ENCODE data around the gene C12orf75.

The C12orf75 gene

DNA sequence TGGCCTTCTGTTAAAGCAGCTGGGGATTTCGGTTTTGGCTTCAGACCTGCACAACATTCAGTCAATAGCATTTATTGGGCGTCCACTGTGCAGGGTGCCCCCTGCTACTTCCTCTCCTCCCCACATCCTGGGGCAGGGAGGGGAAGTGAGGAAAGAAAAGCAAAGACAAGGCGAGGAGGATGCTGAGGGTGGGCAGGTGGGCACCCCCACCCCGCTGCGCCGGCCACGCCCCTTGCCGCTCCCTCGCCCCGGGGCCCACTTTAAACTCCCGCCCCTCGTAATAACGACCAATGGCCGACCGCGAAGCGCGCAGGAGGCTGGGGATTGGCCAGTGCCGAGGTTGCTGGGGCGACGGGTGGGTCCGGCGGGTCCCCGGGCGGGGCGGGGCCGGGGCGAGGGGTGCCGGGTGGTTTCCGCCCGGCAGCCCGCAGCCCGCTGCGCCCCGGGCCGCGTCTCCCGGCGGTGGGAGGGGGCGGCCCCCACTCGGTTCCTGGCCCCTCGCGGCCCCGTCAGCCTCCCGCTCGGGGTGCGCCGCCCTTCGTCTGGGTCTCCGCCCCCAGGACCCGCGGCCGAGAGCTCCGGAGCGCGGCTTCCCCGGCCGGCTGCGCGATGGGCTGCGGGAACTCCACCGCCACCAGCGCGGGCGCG is at the start of gene C12orf75:
Gene C12orf75, plus strand, starts transcription at position 409 of the 648 bp plus-strand sequence. Its CDS starts 201 bp downstream, at position 610.
- Histone ChIP-seq H3K27ac (ENCODE audit: low read length) (no peak within 1 kb of the TSS), H3K4me1 (ENCODE audit: control insufficient read depth, low read depth, low read length) (peaks cover 22% of the 10 kb centered on the region), H3K9ac (ENCODE audit: low read length) (no peak within 1 kb of the TSS), H3K4me3 (ENCODE audit: low read length) (peak within 1 kb of the TSS; percentile 65), H3K36me3 (ENCODE audit: control insufficient read depth, low read depth, low read length) (no peaks in the 10 kb centered on the region), H3K27me3 (ENCODE audit: control insufficient read depth, insufficient read depth, low read length) (peaks cover 41% of the 10 kb centered on the region), H3K9me3 (ENCODE audit: control insufficient read depth, low read depth, low read length) (no peaks in the 10 kb centered on the region)

DNA sequence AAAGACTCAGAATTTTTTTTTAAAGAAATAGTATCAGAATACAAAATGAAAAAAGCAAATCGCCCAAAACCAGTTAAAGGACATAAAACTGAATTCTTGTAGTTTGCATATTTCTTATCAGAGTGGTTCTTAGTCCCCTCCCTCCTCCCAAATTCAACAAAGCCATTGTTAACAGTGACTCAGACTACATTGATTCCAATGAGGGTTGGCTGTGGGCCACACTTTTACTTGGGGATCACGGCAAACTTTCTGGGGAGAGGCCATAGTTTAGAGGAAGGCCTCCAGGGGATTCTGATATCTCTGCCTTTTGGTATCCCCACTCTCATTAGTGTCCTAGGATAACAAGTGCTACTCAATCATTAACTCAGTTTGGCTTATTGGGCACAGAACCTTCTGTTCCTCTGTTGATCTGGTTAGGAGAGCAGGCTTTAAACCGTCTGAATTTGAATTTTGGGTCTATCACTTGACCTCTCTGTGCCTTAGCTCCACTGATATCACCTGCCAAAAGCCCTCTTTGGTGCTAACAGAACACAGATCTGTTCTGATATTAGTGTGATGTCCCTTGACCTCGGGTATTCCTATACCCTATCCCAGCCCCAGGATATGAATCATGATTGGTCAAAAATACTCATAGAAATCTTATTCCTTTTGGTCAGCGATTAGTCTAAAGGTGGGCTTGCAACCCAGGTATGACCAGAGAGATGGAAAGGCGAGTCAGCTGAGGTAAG is 49.4 kb upstream of the C12orf75 start:
- Histone ChIP-seq H3K9me3 (ENCODE audit: control insufficient read depth, low read depth, low read length) (no peaks in the 10 kb centered on the region), H3K27ac (ENCODE audit: low read length) (no peak overlapping the region), H3K27me3 (ENCODE audit: control insufficient read depth, insufficient read depth, low read length) (no peaks in the 10 kb centered on the region), H3K9ac (ENCODE audit: low read length) (no peak overlapping the region), H3K36me3 (ENCODE audit: control insufficient read depth, low read depth, low read length) (no peaks in the 10 kb centered on the region), H3K4me3 (ENCODE audit: low read length) (no peak overlapping the region), H3K4me1 (ENCODE audit: control insufficient read depth, low read depth, low read length) (no peaks in the 10 kb centered on the region)

- Histone ChIP-seq H3K4me1 (ENCODE audit: control insufficient read depth, low read depth, low read length) (no peaks in the 10 kb centered on the region), H3K4me3 (ENCODE audit: low read length) (no peak overlapping the region), H3K27ac (ENCODE audit: low read length) (no peak overlapping the region), H3K9ac (ENCODE audit: low read length) (no peak overlapping the region), H3K27me3 (ENCODE audit: control insufficient read depth, insufficient read depth, low read length) (no peaks in the 10 kb centered on the region), H3K9me3 (ENCODE audit: control insufficient read depth, low read depth, low read length) (no peaks in the 10 kb centered on the region), H3K36me3 (ENCODE audit: control insufficient read depth, low read depth, low read length) (no peaks in the 10 kb centered on the region)
Measured at GRCh38 chr12:105281694-105282049, 48.8 kb upstream of the C12orf75 start.

DNA sequence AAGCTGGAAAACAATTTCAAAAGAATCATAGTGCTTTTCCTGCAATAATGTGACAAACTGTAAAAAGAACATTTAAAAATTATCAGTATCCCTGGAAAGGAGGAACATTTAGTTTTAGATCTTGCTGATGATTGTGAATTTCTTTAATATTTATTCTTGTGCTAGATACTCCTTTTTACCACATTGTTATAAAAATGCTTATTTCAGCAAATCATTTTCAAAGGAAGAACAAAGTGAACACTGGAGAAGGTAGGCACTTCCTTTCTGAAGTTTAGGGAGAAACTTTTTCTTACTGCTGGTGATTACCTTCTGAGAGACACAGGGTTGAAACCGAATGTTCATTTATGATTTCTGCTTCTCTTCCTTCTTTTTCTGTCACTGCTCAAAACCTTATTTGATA is 45.1 kb upstream of the C12orf75 start:
- Histone ChIP-seq H3K36me3 (ENCODE audit: control insufficient read depth, low read depth, low read length) (no peaks in the 10 kb centered on the region), H3K4me1 (ENCODE audit: control insufficient read depth, low read depth, low read length) (no peaks in the 10 kb centered on the region), H3K4me3 (ENCODE audit: low read length) (no peak overlapping the region), H3K27me3 (ENCODE audit: control insufficient read depth, insufficient read depth, low read length) (no peaks in the 10 kb centered on the region), H3K9ac (ENCODE audit: low read length) (no peak overlapping the region), H3K27ac (ENCODE audit: low read length) (no peak overlapping the region), H3K9me3 (ENCODE audit: control insufficient read depth, low read depth, low read length) (no peaks in the 10 kb centered on the region)

- Histone ChIP-seq H3K4me1 (ENCODE audit: control insufficient read depth, low read depth, low read length) (no peaks in the 10 kb centered on the region), H3K9me3 (ENCODE audit: control insufficient read depth, low read depth, low read length) (no peaks in the 10 kb centered on the region), H3K36me3 (ENCODE audit: control insufficient read depth, low read depth, low read length) (no peaks in the 10 kb centered on the region), H3K9ac (ENCODE audit: low read length) (no peak overlapping the region), H3K4me3 (ENCODE audit: low read length) (no peak overlapping the region), H3K27me3 (ENCODE audit: control insufficient read depth, insufficient read depth, low read length) (no peaks in the 10 kb centered on the region), H3K27ac (ENCODE audit: low read length) (no peak overlapping the region)
Measured at GRCh38 chr12:105287408-105287807, 43.1 kb upstream of the C12orf75 start.

DNA sequence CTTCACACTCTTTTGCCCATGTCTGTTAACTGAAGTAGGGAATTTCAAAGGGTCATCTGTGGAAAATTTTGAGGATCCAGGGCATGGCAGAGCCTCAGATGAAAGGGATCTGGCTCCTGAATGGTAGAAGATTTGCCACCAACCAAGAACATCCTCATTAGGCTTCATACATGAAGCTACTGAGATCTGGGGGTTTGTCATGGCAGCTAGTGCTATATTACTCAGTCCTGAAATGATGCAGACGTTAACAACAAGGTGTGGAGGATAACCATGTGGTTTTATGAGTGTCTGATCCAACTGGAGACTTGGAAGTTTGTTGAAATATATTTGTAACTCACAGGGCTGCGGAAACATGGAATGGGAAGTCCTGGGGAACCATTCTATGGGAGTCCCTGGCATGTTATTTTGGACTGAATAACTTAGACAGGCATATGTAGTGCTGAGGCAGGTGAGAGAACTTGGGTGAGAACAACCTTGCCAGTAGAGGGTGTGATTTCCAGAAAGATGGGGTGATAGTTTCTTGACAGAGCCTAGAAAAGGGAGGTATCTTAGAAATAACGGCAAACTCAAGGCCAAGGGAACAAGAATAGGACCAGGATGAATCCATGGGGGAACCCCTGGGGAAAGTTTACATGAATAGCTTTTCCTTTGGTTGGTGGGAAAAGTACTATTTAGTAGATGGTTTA is 42.0 kb upstream of the C12orf75 start:
- Histone ChIP-seq H3K4me1 (ENCODE audit: control insufficient read depth, low read depth, low read length) (no peaks in the 10 kb centered on the region), H3K36me3 (ENCODE audit: control insufficient read depth, low read depth, low read length) (no peaks in the 10 kb centered on the region), H3K9ac (ENCODE audit: low read length) (no peak overlapping the region), H3K27ac (ENCODE audit: low read length) (no peak overlapping the region), H3K27me3 (ENCODE audit: control insufficient read depth, insufficient read depth, low read length) (no peaks in the 10 kb centered on the region), H3K4me3 (ENCODE audit: low read length) (no peak overlapping the region), H3K9me3 (ENCODE audit: control insufficient read depth, low read depth, low read length) (no peaks in the 10 kb centered on the region)

- no peak overlapping the region for H3K9ac ChIP-seq (ENCODE audit: low read length)
- H3K27me3 ChIP-seq (ENCODE audit: control insufficient read depth, insufficient read depth, low read length) = no peaks in the 10 kb centered on the region
- H3K36me3 ChIP-seq (ENCODE audit: control insufficient read depth, low read depth, low read length) = no peaks in the 10 kb centered on the region
Measured at GRCh38 chr12:105289114-105289904, 41.2 kb upstream of the C12orf75 start.

GRCh38 chr12:105291531-105291930 is 39.0 kb upstream of the C12orf75 start:
- Histone ChIP-seq H3K9ac (ENCODE audit: low read length) (no peak overlapping the region), H3K4me3 (ENCODE audit: low read length) (no peak overlapping the region), H3K27ac (ENCODE audit: low read length) (no peak overlapping the region), H3K36me3 (ENCODE audit: control insufficient read depth, low read depth, low read length) (no peaks in the 10 kb centered on the region), H3K27me3 (ENCODE audit: control insufficient read depth, insufficient read depth, low read length) (no peaks in the 10 kb centered on the region), H3K9me3 (ENCODE audit: control insufficient read depth, low read depth, low read length) (no peaks in the 10 kb centered on the region), H3K4me1 (ENCODE audit: control insufficient read depth, low read depth, low read length) (peaks cover 16% of the 10 kb centered on the region)

More at GRCh38 chr12:105289114-105289904, 41.2 kb upstream of the C12orf75 start:
- Histone ChIP-seq H3K4me3 (ENCODE audit: low read length) (no peak overlapping the region), H3K27ac (ENCODE audit: low read length) (no peak overlapping the region), H3K9me3 (ENCODE audit: control insufficient read depth, low read depth, low read length) (no peaks in the 10 kb centered on the region), H3K4me1 (ENCODE audit: control insufficient read depth, low read depth, low read length) (no peaks in the 10 kb centered on the region)

- Histone ChIP-seq H3K9me3 (ENCODE audit: control insufficient read depth, low read depth, low read length) (no peaks in the 10 kb centered on the region), H3K27ac (ENCODE audit: low read length) (no peak overlapping the region), H3K9ac (ENCODE audit: low read length) (no peak overlapping the region), H3K4me3 (ENCODE audit: low read length) (no peak overlapping the region), H3K4me1 (ENCODE audit: control insufficient read depth, low read depth, low read length) (peaks cover 20% of the 10 kb centered on the region), H3K36me3 (ENCODE audit: control insufficient read depth, low read depth, low read length) (no peaks in the 10 kb centered on the region), H3K27me3 (ENCODE audit: control insufficient read depth, insufficient read depth, low read length) (no peaks in the 10 kb centered on the region)
Measured at GRCh38 chr12:105292705-105293104, 37.8 kb upstream of the C12orf75 start.

DNA sequence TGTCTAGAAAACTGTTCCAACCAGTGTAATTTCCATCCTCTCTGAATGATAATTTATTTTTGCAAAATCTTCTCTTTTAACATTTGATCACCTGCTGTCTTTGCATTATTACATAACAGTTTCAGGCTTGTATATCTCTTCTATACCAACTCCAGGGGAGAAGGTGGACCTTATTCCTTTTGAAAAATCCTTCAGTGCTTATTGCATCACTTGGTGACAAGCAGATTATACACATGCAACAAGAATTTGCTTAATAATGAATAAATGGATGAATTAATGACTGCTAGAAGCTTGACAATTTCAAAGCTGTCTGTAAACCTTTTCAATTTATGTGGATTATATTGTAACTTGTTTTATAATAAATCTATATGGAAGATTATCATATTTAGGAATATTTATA is 37.3 kb upstream of the C12orf75 start:
- Histone ChIP-seq H3K36me3 (ENCODE audit: control insufficient read depth, low read depth, low read length) (no peaks in the 10 kb centered on the region), H3K9ac (ENCODE audit: low read length) (no peak overlapping the region), H3K4me3 (ENCODE audit: low read length) (no peak overlapping the region), H3K9me3 (ENCODE audit: control insufficient read depth, low read depth, low read length) (no peaks in the 10 kb centered on the region), H3K27ac (ENCODE audit: low read length) (no peak overlapping the region), H3K4me1 (ENCODE audit: control insufficient read depth, low read depth, low read length) (peaks cover 20% of the 10 kb centered on the region), H3K27me3 (ENCODE audit: control insufficient read depth, insufficient read depth, low read length) (no peaks in the 10 kb centered on the region)

- H3K4me3 ChIP-seq (ENCODE audit: low read length) = no peak overlapping the region
- H3K36me3 ChIP-seq (ENCODE audit: control insufficient read depth, low read depth, low read length) = no peaks in the 10 kb centered on the region
- no peaks in the 10 kb centered on the region for H3K27me3 ChIP-seq (ENCODE audit: control insufficient read depth, insufficient read depth, low read length)
- H3K4me1 ChIP-seq (ENCODE audit: control insufficient read depth, low read depth, low read length) = peaks cover 20% of the 10 kb centered on the region
- no peak overlapping the region for H3K9ac ChIP-seq (ENCODE audit: low read length)
- peaks cover 3% of the 10 kb centered on the region for H3K9me3 ChIP-seq (ENCODE audit: control insufficient read depth, low read depth, low read length)
- no peak overlapping the region for H3K27ac ChIP-seq (ENCODE audit: low read length)
Measured at GRCh38 chr12:105294161-105294560, 36.3 kb upstream of the C12orf75 start.

Measured in iPS-18a (cell line).